GM10248 (cell line): ENCODE measurements around the gene UGT2B28.
"Not testable (repeated sequence)": the region's sequence is repeated elsewhere in the genome, so short reads cannot be mapped to it uniquely, and the experiment has no call there.

ENCODE experiments used
- CTCF ChIA-PET: fragments of 300-600 bp; sonication (Branson Sonifier 250); formaldehyde crosslinking; extraction: SDS; loops from one replicate; lab custom pipeline; 2021; ENCODE audit warnings: antibody characterized with exemption; lab: Yijun Ruan, JAX
- POLR2A ChIA-PET: fragments of 350-650 bp; sonication (Branson Sonifier 250); formaldehyde crosslinking; extraction: SDS; loops from one replicate; lab custom pipeline; 2020; ENCODE audit warnings: antibody characterized with exemption; lab: Yijun Ruan, JAX
- DNase-seq: peaks from one replicate; pipeline ENCODE4 v3.0.0; 2012; ENCODE audit errors: extremely low spot score
- TF ChIP-seq, protein P1 (sequence below): IDR thresholded peaks from 2 replicates; pipeline ENCODE4 v1.5.1; 2012; ENCODE audit warnings: mild to moderate bottlenecking, low read depth; ENCODE audit errors: extremely low read depth, missing control alignments, control extremely low read depth

UGT2B28 gene

GRCh38 chr4:69280081-69280480 lies at the start of gene UGT2B28:
UGT2B28 (plus strand) TSS chr4:69280475; CDS start chr4:69280501, 26 bp downstream.
- DNase-seq, CTCF ChIA-PET: not testable (repeated sequence)

DNA sequence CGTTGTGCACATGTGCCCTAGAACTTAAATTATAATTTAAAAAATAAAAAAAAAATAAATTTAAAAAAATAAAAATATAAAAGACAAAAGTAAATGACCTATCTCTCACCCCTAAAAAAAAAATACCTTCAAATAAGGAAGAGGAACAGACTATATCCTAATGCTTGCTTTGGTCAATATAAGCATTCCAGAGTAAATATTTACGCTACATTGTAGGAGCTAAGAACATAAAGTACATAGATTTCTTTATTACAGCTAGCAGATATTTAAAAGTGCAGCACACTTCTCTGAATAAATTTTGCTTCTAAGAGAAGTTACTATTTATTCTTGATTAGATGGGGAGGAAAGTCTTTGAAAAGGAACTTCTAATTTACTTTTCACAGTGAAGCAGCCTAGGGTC lies 41.2 kb upstream of the UGT2B28 start:
- CTCF ChIA-PET, result no interaction called here
- POLR2A ChIA-PET, result no interaction called here
- TF ChIP-seq, protein P1, sequence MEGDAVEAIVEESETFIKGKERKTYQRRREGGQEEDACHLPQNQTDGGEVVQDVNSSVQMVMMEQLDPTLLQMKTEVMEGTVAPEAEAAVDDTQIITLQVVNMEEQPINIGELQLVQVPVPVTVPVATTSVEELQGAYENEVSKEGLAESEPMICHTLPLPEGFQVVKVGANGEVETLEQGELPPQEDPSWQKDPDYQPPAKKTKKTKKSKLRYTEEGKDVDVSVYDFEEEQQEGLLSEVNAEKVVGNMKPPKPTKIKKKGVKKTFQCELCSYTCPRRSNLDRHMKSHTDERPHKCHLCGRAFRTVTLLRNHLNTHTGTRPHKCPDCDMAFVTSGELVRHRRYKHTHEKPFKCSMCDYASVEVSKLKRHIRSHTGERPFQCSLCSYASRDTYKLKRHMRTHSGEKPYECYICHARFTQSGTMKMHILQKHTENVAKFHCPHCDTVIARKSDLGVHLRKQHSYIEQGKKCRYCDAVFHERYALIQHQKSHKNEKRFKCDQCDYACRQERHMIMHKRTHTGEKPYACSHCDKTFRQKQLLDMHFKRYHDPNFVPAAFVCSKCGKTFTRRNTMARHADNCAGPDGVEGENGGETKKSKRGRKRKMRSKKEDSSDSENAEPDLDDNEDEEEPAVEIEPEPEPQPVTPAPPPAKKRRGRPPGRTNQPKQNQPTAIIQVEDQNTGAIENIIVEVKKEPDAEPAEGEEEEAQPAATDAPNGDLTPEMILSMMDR, result no peak
- DNase-seq, result no peak

More at GRCh38 chr4:69280081-69280480, at the start of gene UGT2B28:
- POLR2A ChIA-PET, result not testable (repeated sequence)

DNA sequence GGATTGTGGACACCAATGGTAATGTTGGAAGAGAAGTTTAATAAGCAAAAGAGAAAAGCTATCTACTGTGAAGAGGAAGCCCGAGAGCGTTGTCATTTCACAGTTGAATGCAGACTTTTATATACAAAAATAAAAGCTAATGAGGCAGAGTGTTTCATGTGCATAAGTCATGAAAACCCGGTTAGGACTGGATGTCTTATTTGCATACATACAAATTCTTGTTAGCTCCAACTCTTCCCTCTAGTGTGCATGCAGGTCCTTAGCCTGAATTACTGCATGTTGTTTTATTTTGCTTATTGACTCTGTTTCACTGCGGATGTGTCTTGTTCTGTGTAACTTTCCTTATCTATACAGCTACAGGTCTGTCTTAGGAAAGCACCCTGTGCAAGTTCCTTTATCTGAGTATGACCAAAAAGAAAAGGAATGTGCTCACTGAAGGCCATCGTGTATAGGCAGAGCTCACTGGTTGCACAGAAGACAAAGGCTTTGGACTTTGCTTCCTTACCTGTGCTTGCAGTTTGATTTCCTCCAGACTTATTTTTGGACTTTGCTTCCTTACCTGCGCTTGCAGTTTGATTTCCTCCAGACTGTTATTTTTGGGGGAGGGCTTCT lies 40.6 kb upstream of the UGT2B28 start:
- TF ChIP-seq, protein P1, result no peak
- ChIA-PET CTCF (no interaction called here), POLR2A (no interaction called here)
- no peak for DNase-seq

DNA sequence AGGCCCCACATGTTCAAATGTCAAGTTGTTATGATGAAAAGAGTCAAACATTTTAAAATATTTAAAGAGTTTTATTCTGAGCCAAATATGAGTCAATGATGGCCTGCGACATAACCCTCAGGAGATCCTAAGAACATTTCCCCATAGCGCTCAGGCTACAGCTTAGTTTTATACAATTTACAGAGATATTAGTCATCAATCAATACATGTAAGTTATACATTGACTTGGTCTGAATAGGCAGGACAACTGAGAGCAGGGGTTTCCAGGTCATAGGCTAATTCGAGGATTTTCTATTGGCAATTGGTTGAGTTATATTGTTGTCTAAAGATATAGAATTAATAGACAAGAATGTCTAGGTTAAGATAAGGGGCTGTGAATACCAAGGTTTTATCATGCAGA lies 39.5 kb upstream of the UGT2B28 start:
- DNase-seq, CTCF ChIA-PET, POLR2A ChIA-PET: not testable (repeated sequence)

GRCh38 chr4:69241746-69242145 lies 38.5 kb upstream of the UGT2B28 start:
- DNase-seq, POLR2A ChIA-PET, CTCF ChIA-PET: not testable (repeated sequence)

- POLR2A ChIA-PET, CTCF ChIA-PET, DNase-seq: not testable (repeated sequence)
These were observed 37.6 kb upstream of the UGT2B28 start for GRCh38 chr4:69242562-69243240.

- CTCF ChIA-PET, DNase-seq, POLR2A ChIA-PET: not testable (repeated sequence)
These were observed 29.4 kb upstream of the UGT2B28 start for GRCh38 chr4:69250884-69251283.

DNA sequence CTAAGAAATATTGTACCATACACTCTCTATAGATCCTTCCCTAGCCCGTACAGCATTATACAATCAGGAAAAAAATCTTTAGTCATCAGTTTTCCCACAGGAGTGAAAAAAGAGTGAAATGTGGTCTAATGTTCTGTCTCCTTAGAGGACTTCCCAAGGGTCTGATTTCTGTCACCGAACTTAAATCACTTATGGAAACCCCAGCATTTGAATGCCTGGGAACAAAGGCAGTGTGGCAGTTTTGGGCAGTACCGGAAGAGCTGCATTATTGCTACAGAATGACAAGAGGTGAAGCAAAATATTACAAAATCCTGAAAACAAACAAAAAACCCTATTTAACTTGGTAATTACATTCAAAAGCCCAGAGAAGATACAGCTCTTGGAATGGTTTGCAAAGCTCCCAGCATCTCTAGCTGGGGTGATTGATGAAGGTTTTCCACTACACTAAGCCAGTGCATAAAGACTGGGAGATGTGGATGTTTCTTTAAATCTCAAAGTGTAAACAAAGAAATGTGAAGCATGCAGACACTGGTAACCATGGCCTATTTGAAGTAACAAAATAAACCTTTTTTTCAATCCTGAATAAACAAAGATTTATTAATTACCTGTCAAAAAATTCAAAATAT lies 27.0 kb upstream of the UGT2B28 start:
- CTCF ChIA-PET, DNase-seq, POLR2A ChIA-PET: not testable (repeated sequence)

DNA sequence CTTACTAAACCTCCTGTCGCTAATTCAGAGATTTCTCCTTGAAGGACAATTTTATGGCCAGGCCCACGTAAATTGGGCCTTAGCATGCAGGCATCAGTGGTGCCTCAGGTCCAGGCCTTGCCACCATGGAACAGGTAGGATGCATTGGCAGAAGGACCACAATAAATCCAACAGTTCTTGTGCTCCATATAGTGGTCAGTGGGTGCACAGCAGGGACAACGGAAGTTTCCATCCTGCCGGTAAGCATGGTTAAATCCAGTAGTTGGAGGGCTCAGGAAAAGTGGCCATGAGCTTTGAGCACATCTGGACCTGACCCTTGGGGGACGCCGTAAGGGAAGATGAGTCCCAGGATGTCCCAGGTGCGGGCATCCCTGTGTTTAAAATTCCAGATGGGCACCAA lies 11.7 kb upstream of the UGT2B28 start:
- CTCF ChIA-PET, POLR2A ChIA-PET, DNase-seq: not testable (repeated sequence)

DNA sequence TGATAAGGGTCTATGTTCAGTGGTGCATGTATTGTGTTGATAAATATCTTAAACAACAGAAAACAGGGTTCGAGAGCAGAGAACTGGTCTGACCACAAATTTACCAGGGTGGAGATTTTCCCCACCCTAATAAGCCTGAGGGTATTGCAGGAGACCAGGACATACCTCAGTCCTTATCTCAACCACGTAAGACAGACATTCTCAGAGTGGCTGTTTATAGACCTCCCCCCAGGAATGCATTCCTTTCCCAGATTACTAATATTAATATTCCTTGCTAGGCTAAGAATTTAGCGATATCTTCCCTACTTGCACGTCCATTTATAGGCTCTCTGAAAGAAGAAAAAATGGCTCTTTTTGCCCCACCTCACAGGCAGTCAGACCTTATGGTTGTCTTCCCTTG lies 16.1 kb downstream of the UGT2B28 start:
- CTCF ChIA-PET, POLR2A ChIA-PET, DNase-seq: not testable (repeated sequence)

DNA sequence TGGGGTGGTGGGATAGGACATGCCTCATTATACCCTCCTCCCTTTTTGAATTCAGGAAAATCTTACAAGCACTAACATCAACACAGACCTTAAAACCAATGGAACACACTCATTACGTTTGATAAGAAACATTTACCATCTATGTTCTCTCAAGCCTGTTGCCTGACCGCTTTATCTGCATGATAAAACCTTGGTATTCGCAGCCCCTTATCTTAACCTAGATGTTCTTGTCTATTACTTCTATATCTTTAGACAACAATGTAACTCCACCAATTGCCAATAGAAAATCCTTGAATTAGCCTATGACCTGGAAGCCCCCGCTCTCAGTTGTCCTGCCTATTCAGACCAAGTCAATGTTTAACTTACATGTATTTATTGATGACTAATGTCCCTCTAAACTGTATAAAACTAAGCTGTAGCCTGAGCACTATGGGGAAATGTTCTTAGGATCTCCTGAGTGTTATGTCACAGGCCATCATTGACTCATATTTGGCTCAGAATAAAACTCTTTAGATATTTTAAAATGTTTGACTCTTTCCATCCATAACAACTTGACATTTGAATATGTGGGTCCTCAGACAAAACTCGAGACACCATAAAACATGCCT lies 28.3 kb downstream of the UGT2B28 start:
- DNase-seq, POLR2A ChIA-PET: not testable (repeated sequence)
- CTCF ChIA-PET, result interaction anchor here (1.4 kb wide), 1 partner anchor 10 kb away, joined by 6 read pairs; no protein-coding TSS in a partner anchor

- DNase-seq, POLR2A ChIA-PET: not testable (repeated sequence)
- CTCF ChIA-PET, result interaction anchor here (1.4 kb wide), 1 partner anchor 9 kb away, joined by 6 read pairs; no protein-coding TSS in a partner anchor
These were observed 29.3 kb downstream of the UGT2B28 start for GRCh38 chr4:69309549-69310076.

DNA sequence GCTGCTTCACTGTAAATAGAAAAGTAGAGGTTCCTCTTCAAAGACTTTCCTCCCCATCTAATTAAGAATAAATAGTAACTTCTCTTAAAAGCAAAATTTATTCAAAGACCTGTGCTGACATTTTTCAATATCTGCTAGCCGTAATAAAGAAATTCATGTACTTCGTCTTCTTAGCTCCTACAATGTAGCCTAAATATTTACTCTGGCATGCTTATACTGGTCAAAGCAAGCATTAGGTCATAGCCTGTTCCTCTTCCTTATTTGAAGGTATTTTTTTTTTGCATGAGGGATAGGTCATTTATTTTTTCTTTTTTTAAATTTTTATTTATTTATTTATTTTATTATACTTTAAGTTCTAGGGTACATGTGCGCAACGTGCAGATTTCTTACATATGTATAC lies 30.0 kb downstream of the UGT2B28 start:
- CTCF ChIA-PET, DNase-seq, POLR2A ChIA-PET: not testable (repeated sequence)
